Measurements from ENCODE around the gene TNFAIP8L2. TPM values are rescaled to one million over a fixed set of nuclear protein-coding genes. Genes with fewer than 3 reads are reported as not detected.

The TNFAIP8L2 gene
- total RNA-seq, 6 experiments from 2014 or later, result 1.1 to 4.2 (median 2.2) TPM

DNA sequence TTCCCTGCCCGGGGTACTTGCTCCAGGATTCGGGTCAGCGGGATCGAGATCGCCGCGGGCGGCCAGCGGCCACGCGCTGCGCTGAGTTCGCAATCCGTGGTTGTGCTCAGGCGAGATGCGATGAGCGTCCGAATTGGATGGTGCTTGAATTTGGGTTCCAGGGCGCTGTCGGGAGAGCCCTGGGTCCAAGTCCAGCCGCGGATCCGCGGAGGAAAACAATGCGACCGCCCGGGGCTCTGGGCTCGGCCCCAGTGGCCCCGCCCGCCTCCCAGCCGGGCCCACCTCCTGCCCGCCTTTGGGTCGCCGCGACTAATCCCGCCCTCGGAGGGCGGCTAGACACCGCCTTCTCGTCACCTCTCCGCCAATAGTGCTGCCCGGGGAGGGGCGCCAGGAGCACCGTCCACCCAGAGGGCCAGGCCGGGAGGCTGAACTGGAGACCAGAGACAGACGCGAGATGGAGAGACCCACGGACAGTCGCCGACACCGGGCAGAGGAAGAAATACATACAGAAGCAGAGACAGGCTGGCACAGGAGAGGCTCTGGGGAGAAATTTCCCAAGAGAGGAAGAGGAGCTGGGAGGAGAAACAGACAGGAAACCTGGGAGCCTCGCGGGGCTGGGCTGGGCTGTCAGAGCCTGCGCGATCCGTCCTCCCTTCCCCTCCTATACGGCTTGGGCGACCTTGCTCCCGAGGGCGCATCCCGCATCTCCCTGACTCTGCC is 9.9 kb upstream of the TNFAIP8L2 start, which contains the start of gene SEMA6C:
SEMA6C (minus strand) TSS at position 220 of the 720 bp plus-strand sequence. CDS start 4,010 bp downstream, outside the sequence.
- H3K4me3 ChIP-seq, result peak within 1 kb of the TSS; percentile 62 to 73 (median 67)
- H3K27me3 ChIP-seq, result no peaks in the 10 kb centered on the region
- peak within 1 kb of the TSS; percentile 48 to 70 (median 49) for H3K27ac ChIP-seq
- intact Hi-C loops (cut with DNase I), result no loop called here
- peaks cover 0 to 17% (median 5%) of the 10 kb centered on the region in 4 donors for H3K4me1 ChIP-seq
- peak; percentile 98 to 99 (median 98) for ATAC-seq
- H3K36me3 ChIP-seq, result no peaks in the 10 kb centered on the region
- WGBS (ENCODE audit: insufficient coverage, low coverage, low lambda C conversion rate, missing lambda C conversion rate), result under 1% methylated on average over 17 of the region's 61 CpGs
- H3K9me3 ChIP-seq, result no peaks in the 10 kb centered on the region
- TF ChIP-seq POLR2A (IDR thresholded peaks at IDR 0.05) (peak; percentile 77), CTCF (IDR thresholded peaks at IDR 0.05) (no peak)
- peak; percentile 98 for DNase-seq

DNA sequence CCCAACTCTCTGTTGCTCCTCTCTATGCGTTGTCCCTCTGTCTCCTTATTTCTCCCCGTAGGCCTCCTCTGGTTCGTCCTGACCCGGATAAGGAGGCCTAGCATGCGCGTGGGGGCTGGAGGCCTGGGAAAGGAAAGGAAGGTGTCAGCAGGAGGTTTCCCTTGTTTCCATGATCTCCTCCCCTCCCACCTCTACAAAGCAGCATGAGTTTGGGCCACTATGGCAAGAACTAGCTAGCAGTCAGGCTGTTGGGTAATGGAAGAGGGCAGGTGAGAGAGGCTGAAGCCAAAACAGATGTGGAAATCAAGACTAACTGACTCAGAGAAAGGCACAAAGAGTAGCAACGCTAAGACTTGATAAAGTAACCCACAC is 9.3 kb upstream of the TNFAIP8L2 start:
- ATAC-seq (peak; percentile 30 to 56 (median 43)), DNase-seq (no peak)
- intact Hi-C loops (cut with DNase I), result no loop called here
- TF ChIP-seq POLR2A (IDR thresholded peaks at IDR 0.05), result no peak
- TF ChIP-seq CTCF (IDR thresholded peaks at IDR 0.05), result no peak
- H3K27me3 ChIP-seq, result no peaks in the 10 kb centered on the region
- H3K9me3 ChIP-seq, result no peaks in the 10 kb centered on the region
- H3K36me3 ChIP-seq, result no peaks in the 10 kb centered on the region
- 13% methylated on average over 4 of the region's 7 CpGs for WGBS (ENCODE audit: insufficient coverage, low coverage, low lambda C conversion rate, missing lambda C conversion rate)
- peaks cover 0 to 17% (median 5%) of the 10 kb centered on the region in 4 donors for H3K4me1 ChIP-seq
- H3K4me3 ChIP-seq, result peak overlapping the region; percentile 62 to 73 (median 67)
- H3K27ac ChIP-seq, result peak overlapping the region; percentile 48 to 70 (median 49)

DNA sequence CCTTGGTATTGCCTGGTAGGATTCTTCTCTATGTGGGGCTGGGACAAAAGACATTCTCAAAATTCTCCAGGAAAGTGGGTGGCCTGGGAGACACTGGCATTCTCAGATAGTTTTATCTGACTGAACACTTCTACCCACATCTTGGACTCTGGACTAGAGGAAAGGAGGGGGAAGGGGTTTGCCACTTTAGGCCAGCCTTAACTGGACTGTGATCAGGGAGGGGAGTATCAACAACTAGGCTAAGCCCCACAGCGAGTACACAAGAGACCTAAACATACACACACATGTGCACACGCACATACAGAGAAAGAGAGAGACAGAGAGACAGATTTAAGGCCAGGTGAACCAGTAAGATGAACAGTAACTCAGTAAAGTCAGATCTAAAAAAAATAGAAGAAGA is 8.8 kb upstream of the TNFAIP8L2 start:
- peaks cover 0 to 17% (median 5%) of the 10 kb centered on the region in 4 donors for H3K4me1 ChIP-seq
- intact Hi-C loops (cut with DNase I), result no loop called here
- H3K27me3 ChIP-seq, result no peaks in the 10 kb centered on the region
- peak overlapping the region; percentile 48 to 70 (median 49) for H3K27ac ChIP-seq
- no peaks in the 10 kb centered on the region for H3K9me3 ChIP-seq
- DNase-seq (no peak), ATAC-seq (peak; percentile 15 to 45 (median 41))
- 33% methylated on average over 2 of the region's 2 CpGs for WGBS (ENCODE audit: insufficient coverage, low coverage, low lambda C conversion rate, missing lambda C conversion rate)
- no peaks in the 10 kb centered on the region for H3K36me3 ChIP-seq
- TF ChIP-seq CTCF (IDR thresholded peaks at IDR 0.05) (no peak), POLR2A (IDR thresholded peaks at IDR 0.05) (no peak)
- peak overlapping the region in 2 of 3 donors; percentile 62 to 73 for H3K4me3 ChIP-seq

DNA sequence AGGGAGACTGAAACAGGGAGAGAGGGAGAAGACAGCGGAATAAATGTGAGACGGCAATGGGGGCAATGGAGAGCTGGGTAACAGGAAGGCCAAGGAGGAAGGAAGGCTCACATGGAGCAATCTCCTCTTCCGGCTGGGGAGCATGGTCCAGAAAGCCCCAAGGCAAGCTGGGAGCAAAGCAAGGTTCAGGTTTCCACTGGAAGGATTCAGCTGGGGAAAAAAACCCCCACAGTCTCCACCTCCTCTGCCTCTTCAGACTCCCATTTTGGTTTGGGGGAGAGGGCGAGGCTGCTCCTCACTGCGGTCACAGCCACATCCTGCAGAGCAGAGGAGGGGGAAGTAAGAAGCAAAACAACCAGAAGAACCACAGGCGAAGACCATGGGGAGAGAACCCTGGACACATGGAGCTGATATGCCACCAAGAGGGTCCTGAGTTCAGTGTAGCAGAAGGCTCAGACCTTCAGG is 650 bp downstream of the TNFAIP8L2 start:
- H3K36me3 ChIP-seq, result peaks cover 0 to 32% (median 17%) of the 10 kb centered on the region in 4 donors
- H3K4me1 ChIP-seq, result no peaks in the 10 kb centered on the region
- H3K9me3 ChIP-seq, result no peaks in the 10 kb centered on the region
- peak overlapping the region in 2 of 3 donors; percentile 43 to 45 for H3K27ac ChIP-seq
- ATAC-seq, result peak; percentile 21 to 45 (median 36)
- intact Hi-C loops (cut with DNase I), result loop anchor here (5.0 to 10.0 kb wide), 2 partner anchors 60 to 132 kb away; no protein-coding TSS in a partner anchor
- H3K27me3 ChIP-seq, result no peaks in the 10 kb centered on the region
- 34% methylated on average over 2 of the region's 6 CpGs for WGBS (ENCODE audit: insufficient coverage, low coverage, low lambda C conversion rate, missing lambda C conversion rate)
- no peak for DNase-seq
- TF ChIP-seq POLR2A (IDR thresholded peaks at IDR 0.05) (no peak), CTCF (IDR thresholded peaks at IDR 0.05) (no peak)
- H3K4me3 ChIP-seq, result peak overlapping the region; percentile 5 to 35 (median 9)
